ENCODE measurements around the gene FAM221A. TPM values are rescaled to one million over a fixed set of nuclear protein-coding genes. Genes with fewer than 3 reads are reported as not detected.
"Not testable (repeated sequence)": the region's sequence is repeated elsewhere in the genome, so short reads cannot be mapped to it uniquely, and the experiment has no call there.

The FAM221A gene
- polyA plus RNA-seq, 1 donor from 2014 or later: 11.3 TPM

- Histone ChIP-seq H3K27ac (ENCODE audit: low read length) (no peak overlapping the region), H3K4me2 (ENCODE audit: low read length) (no peak overlapping the region), H3K79me2 (replicated peaks; ENCODE audit: insufficient read depth, low read length) (no peaks in the 10 kb centered on the region), H3K27me3 (ENCODE audit: insufficient read depth, low read depth, low read length) (peaks cover 6% of the 10 kb centered on the region), H3K9ac (ENCODE audit: low read length) (peak overlapping the region; percentile 36), H3K9me2 (ENCODE audit: insufficient read depth, low read length) (no peaks in the 10 kb centered on the region), H2AFZ (ENCODE audit: low read depth, low read length) (no peak overlapping the region), H3K4me3 (ENCODE audit: low read length) (peak overlapping the region; percentile 70), H3K9me3 (ENCODE audit: low read length) (no peaks in the 10 kb centered on the region), H3K36me3 (ENCODE audit: insufficient read depth, low read length) (no peaks in the 10 kb centered on the region), H4K20me1 (ENCODE audit: insufficient read depth) (no peaks in the 10 kb centered on the region), H3F3A (ENCODE audit: insufficient read depth, low read length, poor library complexity, severe bottlenecking) (no peaks in the 10 kb centered on the region)
- TF ChIP-seq SMC3 (conservative IDR thresholded peaks at IDR 0.05; ENCODE audit: poor library complexity): no peak
- TF ChIP-seq CTCF (IDR thresholded peaks at IDR 0.05; ENCODE audit: poor library complexity, severe bottlenecking): no peak
- TF ChIP-seq EP300 (conservative IDR thresholded peaks at IDR 0.05; ENCODE audit: poor library complexity, severe bottlenecking): no peak
- no peak for TF ChIP-seq EZH2 (IDR thresholded peaks at IDR 0.05; ENCODE audit: borderline replicate concordance, insufficient read depth, low read length, poor library complexity, severe bottlenecking)
- no peak for TF ChIP-seq RAD21 (conservative IDR thresholded peaks at IDR 0.05)
- TF ChIP-seq POLR2AphosphoS5 (IDR thresholded peaks at IDR 0.05): no peak
- no peak for TF ChIP-seq MXI1 (conservative IDR thresholded peaks at IDR 0.05; ENCODE audit: poor library complexity, severe bottlenecking)
- no peak for TF ChIP-seq TAF1 (IDR thresholded peaks at IDR 0.05; ENCODE audit: low read depth)
- TF ChIP-seq REST (IDR thresholded peaks at IDR 0.05; ENCODE audit: borderline replicate concordance): no peak
Observed at GRCh38 chr7:23680414-23681405, 711 bp downstream of the FAM221A start.

GRCh38 chr7:23684041-23684440 lies 4.0 kb downstream of the FAM221A start:
- H3K79me2 ChIP-seq (replicated peaks; ENCODE audit: insufficient read depth, low read length); H3F3A ChIP-seq (ENCODE audit: insufficient read depth, low read length, poor library complexity, severe bottlenecking); H3K4me3 ChIP-seq (ENCODE audit: low read length); H3K4me2 ChIP-seq (ENCODE audit: low read length); H3K9me3 ChIP-seq (ENCODE audit: low read length); H3K27me3 ChIP-seq (ENCODE audit: insufficient read depth, low read depth, low read length); H3K9ac ChIP-seq (ENCODE audit: low read length); H3K27ac ChIP-seq (ENCODE audit: low read length); H4K20me1 ChIP-seq (ENCODE audit: insufficient read depth); H2AFZ ChIP-seq (ENCODE audit: low read depth, low read length); H3K36me3 ChIP-seq (ENCODE audit: insufficient read depth, low read length); H3K9me2 ChIP-seq (ENCODE audit: insufficient read depth, low read length): not testable (repeated sequence)

All from neural cell (in vitro differentiated cells).